SU-DHL-6 (cell line): Measurements from ENCODE around the gene ITGA7.

ENCODE experiments used
- EZH2phosphoT487 ChIP-seq: fragments of 200-600 bp; sonication (generic), shearing (Covaris generic); conservative IDR thresholded peaks from 2 replicates; pipeline ENCODE4 v1.6.1; 2018; ENCODE audit warnings: mild to moderate bottlenecking, antibody characterized with exemption, low read length, moderate library complexity, mixed read lengths
- TF ChIP-seq, protein P1 (sequence below): fragments of 200-600 bp; sonication (generic); IDR thresholded peaks from one replicate; pipeline ENCODE4 v1.5.1; 2017; ENCODE audit warnings: antibody characterized with exemption, mild to moderate bottlenecking, low read length, moderate library complexity; ENCODE audit not compliant: insufficient read depth, poor library complexity, severe bottlenecking

DNA sequence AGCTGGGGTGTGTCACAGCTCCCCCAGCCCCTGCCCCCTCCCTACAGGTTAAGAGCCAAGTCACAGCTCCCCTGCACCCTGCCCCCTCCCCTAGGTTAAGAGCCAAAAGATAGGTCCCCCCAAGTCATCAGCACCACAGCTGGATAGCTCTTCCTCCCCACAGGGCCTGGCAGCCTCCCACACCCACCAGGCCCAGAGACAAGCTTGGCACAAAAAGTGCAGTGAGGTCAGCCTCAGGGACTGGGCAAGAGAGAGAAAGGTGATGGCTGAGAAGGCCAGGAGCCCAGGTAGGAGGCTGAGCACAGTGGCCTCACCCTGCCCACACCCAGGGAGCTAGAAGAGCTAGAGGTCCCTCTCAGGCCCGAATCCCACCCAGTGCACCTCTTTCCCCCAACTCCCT lies 8.7 kb downstream of the ITGA7 start:
- TF ChIP-seq, protein P1, sequence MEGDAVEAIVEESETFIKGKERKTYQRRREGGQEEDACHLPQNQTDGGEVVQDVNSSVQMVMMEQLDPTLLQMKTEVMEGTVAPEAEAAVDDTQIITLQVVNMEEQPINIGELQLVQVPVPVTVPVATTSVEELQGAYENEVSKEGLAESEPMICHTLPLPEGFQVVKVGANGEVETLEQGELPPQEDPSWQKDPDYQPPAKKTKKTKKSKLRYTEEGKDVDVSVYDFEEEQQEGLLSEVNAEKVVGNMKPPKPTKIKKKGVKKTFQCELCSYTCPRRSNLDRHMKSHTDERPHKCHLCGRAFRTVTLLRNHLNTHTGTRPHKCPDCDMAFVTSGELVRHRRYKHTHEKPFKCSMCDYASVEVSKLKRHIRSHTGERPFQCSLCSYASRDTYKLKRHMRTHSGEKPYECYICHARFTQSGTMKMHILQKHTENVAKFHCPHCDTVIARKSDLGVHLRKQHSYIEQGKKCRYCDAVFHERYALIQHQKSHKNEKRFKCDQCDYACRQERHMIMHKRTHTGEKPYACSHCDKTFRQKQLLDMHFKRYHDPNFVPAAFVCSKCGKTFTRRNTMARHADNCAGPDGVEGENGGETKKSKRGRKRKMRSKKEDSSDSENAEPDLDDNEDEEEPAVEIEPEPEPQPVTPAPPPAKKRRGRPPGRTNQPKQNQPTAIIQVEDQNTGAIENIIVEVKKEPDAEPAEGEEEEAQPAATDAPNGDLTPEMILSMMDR, result no peak
- no peak for TF ChIP-seq EZH2phosphoT487
